Uterus (tissue), 2 donors: Measurements from ENCODE around the gene FSD2.

Experiments used
- CTCF ChIP-seq, 4 experiments: fragments of 200-600 bp in 2 of 4; fragments of 450-650 bp in 2 of 4; sonication (generic) in 2 of 4; IDR thresholded peaks; one replicate each; pipeline ENCODE4 v1.5.1; 2016 to 2019; ENCODE audit warnings: antibody characterized with exemption in 4 of 4, mild to moderate bottlenecking in 2 of 4, moderate library complexity in 1 of 4
- POLR2A ChIP-seq, 2 donors: fragments of 450-650 bp; IDR thresholded peaks; one replicate each; pipeline ENCODE4 v1.6.1; 2016; ENCODE audit warnings: antibody characterized with exemption in 2 of 2, mild to moderate bottlenecking in 1 of 2, moderate library complexity in 1 of 2

DNA sequence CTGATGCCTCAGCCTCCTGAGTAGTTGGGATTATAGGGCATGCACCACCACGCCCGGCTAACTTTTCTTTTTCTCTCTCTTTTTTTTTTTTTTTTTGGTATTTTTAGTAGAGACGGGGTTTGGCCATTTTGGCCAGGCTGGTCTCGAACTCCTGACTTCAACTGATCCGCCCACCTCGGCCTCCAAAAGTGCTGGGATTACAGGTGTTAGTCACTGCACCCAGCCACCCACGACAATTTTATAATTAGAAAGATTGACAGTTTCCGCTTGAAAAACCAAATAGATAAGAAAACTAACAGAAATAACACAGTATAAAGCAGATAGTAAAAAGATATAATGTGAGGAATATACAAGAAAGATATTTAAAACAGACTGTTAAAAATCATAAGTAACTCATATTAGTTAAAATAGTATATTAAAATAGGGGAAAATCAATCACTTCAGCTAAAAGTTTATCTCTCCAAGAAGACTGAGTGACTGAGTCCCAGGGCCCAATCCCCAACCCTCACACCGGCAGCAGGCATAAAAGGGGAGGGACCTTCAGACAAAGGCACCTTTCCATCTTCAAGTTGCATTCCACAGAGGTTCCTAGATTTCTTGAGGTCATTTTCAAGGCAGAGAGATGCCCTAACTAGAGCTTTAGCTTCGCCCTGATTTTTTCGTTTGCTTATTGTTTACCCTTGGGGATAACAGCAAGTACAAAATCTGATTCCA lies 2.2 kb upstream of the FSD2 start:
- TF ChIP-seq CTCF (IDR thresholded peaks at IDR 0.05) (no peak), POLR2A (IDR thresholded peaks at IDR 0.05) (no peak)
